GM18511 (cell line): ENCODE data around the gene BLOC1S1.

ENCODE experiments used
- ATAC-seq: cut with Tn5 transposase; IDR thresholded peaks from one replicate; pipeline ENCODE4 v1.9.1; 2021; ENCODE audit warnings: mild to moderate bottlenecking, moderate library complexity; ENCODE audit not compliant: unreplicated experiment

BLOC1S1 gene

DNA sequence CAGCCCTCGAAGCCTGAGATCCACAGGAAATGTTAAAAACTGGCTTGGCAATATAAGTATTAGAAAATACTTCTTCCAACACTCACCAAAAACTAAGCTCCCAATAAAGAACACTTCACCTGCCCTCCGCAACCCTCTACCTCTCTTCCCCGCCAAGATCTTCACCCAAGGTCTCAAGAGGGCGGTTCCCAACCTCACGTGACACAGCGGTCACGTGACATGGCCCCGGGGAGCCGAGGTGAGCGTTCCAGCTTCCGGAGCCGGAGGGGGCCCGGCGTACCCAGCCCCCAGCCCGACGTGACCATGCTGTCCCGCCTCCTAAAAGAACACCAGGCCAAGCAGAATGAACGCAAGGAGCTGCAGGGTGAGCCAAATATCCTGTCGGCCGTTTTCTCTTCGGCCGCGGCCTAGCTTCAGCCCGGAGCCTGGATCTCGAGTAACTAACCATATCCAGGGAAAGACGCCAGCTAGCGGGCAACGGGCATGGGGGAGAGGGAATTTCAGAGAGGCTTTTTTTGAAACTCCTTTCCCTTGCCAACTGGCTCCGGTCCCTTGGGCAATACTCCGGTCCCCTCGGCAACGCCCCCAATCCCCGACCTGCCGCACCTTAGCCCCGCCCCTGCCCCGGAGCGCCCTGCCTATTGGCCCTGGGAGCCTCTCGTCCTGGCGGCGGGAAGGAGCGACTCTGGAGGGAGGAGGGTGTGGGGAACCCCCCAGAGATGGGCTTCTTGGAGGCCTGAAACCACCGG is at the start of gene BLOC1S1:
Gene BLOC1S1, plus strand, starts transcription at position 214 of the 749 bp plus-strand sequence. Its CDS starts 6 bp downstream, at position 220.
- peak; percentile 96 for ATAC-seq

DNA sequence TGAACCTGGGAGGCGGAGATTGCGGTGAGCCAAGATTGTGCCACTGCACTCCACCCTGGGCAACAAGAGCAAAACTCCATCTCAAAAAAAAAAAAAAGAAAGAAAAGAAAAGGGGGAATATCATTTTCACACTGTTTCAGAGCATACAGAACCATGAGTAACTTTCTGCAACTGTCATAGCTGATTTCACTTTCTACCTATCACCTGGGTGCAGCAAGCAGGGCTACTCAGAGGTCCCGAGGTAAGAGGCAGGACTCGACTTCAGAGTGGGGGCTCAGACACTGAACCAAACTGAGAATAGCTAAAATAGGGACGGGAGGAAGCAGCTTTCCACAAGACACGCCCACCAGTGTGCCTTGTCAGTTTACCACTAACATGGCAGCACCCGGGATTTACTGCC is 49.3 kb upstream of the BLOC1S1 start:
- no peak for ATAC-seq

DNA sequence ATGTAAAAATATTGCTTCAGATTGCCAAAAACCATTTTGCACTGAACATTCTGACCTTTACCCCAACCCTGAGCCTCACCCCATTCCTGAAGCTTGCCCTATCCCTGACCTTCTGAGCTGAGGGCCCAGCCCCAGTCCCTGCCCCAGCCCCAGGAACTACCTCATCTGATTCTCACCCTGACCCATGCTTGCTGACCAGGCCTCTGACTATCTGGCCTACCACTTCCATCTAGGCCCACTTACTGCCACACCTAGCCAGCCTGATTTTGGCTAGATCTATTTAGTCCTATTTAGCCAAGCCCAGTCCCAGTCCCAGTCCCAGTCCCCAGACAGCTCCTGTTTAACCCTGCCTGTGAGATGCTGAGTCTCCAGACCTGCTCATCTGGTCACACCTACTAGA is 45.6 kb upstream of the BLOC1S1 start:
- ATAC-seq = no peak

- ATAC-seq = no peak
These were observed 44.1 kb upstream of the BLOC1S1 start for GRCh38 chr12:55671746-55672145.

- peak; percentile 100 for ATAC-seq
These were observed 42.2 kb upstream of the BLOC1S1 start for GRCh38 chr12:55673638-55674037.

DNA sequence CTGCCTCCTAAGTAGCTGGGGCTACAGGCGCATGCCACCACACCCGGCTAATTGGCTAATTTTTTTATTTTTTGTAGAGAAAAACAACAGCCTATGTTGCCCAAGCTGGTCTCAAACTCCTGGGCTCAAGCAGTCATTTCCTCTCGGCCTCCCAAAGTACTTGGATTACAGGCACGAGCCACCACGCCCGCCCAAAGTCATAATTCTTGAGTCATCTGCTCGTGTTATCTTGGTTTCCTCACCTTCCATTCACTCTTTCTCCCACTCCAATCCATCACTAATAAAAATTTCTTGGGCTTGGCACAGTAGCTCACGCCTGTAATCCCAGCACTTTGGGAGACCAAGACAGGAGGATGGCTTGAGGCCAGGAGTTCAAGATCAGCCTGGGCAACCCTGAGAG is 40.2 kb upstream of the BLOC1S1 start:
- ATAC-seq = no peak

DNA sequence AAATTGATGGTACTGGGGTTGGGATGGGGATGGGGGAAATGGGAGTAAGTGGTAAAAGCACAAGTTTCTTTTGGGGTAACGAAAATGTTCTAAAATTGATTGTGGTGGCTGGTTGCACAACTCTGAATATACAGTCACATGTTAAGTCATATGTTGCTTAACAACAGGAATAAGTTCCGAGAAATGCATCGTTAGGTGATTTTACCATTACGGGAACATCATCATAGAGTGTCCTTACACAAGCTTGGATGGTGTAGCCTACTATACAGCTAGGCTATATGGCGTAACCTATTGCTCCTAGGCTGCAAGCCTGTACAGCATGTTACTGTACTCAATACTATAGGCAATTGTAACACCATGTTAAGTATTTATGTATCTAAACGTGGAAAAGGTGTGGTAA is 39.1 kb upstream of the BLOC1S1 start:
- no peak for ATAC-seq

- ATAC-seq = no peak
These were observed 36.2 kb upstream of the BLOC1S1 start for GRCh38 chr12:55679691-55680090.

DNA sequence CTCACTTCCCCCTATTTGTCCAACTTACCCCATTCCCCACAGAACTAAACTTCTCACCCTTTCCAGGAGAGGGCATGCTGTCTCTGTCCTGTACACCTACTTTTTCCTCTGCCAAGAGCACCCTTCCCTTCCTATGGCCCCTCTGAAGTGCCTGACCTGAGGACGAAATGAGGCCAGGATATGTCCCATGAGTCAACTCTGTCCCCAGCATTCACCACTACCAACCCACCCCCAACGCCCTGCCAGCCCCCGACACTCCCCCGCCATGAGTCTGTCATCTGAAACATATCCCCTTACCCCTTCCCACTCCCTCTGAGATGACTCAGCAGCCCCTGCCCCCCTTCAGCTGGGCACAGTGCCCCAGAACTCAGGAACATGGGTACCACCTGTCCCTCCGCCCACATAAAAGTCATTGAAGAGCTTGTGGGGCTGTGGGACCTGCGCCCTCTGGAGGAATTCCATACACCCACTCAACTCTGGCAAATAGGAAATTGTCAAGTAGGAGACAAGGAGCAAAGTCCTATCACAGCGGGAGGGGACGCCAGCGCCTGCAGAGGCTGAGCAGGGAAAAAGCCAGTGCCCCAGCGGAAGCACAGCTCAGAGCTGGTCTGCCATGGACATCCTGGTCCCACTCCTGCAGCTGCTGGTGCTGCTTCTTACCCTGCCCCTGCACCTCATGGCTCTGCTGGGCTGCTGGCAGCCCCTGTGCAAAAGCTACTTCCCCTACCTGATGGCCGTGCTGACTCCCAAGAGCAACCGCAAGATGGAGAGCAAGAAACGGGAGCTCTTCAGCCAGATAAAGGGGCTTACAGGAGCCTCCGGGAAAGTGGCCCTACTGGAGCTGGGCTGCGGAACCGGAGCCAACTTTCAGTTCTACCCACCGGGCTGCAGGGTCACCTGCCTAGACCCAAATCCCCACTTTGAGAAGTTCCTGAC is 34.4 kb upstream of the BLOC1S1 start:
- peak; percentile 55 for ATAC-seq

- no peak for ATAC-seq
These were observed 33.6 kb upstream of the BLOC1S1 start for GRCh38 chr12:55682087-55682796.

- ATAC-seq = no peak
These were observed 32.2 kb upstream of the BLOC1S1 start for GRCh38 chr12:55683676-55684075.

DNA sequence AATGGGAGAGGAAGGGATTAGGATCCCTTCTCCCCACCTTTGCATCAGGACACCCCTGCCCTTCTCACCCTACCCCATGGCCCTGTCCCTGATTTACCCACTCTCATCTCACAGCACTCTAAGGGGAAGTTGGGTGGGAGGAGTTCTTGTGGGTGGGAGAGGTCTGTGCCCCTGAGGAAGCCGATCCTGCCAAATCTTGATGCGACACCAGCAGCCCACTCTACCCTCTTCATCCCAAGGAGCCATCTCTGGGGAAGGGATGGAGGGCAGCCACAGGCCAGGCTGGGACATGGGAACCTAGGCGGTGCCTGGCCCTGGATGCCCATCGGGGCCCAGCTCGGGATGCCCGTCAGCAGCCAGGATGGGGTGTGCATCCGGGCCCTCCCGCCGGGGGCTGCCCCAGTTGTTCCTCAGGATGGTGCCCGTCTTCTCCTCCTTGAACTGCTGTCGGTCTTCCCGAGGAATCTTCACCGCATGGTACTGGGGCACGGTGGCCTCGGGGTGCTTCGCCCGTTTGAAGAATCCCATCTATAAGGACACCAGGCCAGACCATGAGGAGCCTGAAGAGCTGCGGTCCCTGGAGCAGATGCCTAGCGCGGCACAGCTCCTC is 31.0 kb upstream of the BLOC1S1 start:
- ATAC-seq = no peak

DNA sequence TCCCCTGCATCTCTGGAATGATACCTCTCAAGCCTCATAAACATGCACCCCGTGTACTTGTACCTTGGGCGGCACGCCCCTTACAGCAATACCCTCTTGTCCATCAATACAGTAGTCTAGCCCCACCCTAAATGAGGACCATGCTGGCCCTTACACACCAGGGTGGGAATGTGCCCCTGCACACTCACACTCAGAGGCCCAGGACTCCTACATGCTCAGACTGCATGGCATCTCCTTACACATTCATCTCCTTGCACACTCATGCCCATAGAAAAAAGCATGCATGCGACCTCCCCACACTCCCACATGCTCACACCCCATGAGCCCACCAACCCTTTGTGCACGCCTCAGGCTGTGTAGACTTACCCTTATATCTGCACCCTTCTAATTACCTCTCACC is 30.2 kb upstream of the BLOC1S1 start:
- ATAC-seq = no peak

GRCh38 chr12:55686366-55687010 is 29.4 kb upstream of the BLOC1S1 start:
- ATAC-seq = no peak

GRCh38 chr12:55687746-55688145 is 28.1 kb upstream of the BLOC1S1 start:
- ATAC-seq = peak; percentile 86

GRCh38 chr12:55688716-55689655 is 26.9 kb upstream of the BLOC1S1 start:
- no peak for ATAC-seq

DNA sequence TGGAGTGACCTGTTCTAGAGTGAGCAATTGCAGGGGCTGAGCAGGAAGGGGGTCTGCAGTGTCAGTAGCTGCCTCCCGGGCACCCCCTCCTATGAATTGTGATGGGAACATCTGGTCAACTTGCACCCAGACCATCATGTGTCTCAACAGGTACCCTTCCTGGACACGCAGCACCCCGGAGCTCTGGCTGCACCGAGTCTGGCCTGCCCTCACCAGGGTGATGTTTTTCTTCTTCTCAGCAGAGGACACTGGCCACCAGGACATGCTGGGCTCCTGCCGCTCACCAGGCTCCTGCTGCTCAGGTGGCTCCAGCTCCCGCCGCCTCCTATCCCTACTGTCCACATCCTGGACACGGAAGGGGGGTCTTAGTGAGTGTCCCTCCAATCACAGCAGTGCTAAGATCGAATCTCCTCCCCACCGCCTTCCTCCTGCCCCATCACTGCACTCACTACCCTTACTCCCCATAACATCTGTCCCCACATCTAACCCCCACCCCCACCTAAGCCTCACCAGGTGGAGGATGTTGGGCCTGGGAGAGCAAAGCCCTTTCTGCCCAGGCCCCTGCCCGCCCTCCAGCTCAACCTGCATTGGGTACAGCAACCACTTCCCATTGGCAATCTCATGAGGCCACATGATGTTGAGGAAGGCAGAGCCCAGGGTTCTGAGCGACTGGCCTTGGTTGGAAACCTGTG is 23.1 kb upstream of the BLOC1S1 start:
- no peak for ATAC-seq

DNA sequence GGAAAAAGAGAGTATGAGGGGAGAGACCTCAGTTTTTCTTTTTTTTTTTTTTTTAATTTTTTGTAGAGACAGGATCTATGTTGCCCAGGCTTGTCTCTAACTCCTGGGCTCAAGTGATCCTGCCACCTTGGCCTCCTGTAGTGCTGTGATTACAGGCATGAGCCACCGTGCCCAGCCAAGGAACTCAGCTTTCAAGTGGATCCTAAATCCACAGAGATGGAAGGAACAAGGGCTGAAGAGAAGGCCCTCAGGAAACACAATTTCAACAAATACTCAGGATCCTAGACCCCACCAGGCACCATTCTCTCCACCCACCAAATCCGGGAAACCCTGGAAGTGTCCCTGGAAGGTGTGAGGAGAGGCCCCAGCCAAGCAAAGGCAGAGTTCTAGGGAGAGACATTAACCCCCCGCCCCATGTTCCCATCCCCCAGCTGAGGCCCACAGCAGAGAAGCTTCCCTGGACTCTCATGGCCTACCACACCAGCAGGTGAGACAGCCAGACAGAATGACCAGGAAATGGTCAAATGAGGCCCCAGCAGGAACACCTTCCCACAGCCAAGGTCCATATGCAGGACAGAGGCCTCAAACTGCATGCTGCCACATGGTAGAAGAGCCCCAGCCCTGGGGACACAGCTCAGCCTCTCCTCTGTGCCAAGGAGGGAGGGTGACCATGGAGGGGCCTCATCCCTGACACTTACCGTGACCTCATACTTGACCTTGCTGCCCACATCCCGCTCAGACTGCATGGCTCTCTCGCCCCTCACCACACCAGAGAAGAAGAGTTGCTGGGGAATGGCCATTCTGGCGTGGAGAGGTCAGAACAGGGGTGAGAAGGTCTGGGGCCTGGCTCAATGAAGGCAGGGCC is 22.3 kb upstream of the BLOC1S1 start:
- ATAC-seq = no peak
